HFFc6 (cell line): ENCODE data around the gene SPSB4. TPM values are rescaled to one million over a fixed set of nuclear protein-coding genes. Genes with fewer than 3 reads are reported as not detected.

ENCODE experiments used
- DNase-seq: peaks from one replicate; pipeline ENCODE4 v3.0.0-alpha.2; 2018
- H3K27ac Mint-ChIP-seq: 2 replicates; pipeline ENCODE4 v1.8.0; 2020; ENCODE audit warnings: mild to moderate bottlenecking, mixed read lengths
- H3K27me3 Mint-ChIP-seq: 2 replicates; pipeline ENCODE4 v1.8.0; 2021; ENCODE audit warnings: mild to moderate bottlenecking, moderate library complexity, mixed read lengths; ENCODE audit not compliant: insufficient read depth
- H3K36me3 Mint-ChIP-seq: 2 replicates; pipeline ENCODE4 v1.8.0; 2021; ENCODE audit warnings: low read depth, mixed read lengths
- H3K4me1 Mint-ChIP-seq: 2 replicates; pipeline ENCODE4 v1.8.0; 2020; ENCODE audit warnings: low read depth, mixed read lengths
- H3K4me3 Mint-ChIP-seq: 2 replicates; pipeline ENCODE4 v1.8.0; 2020; ENCODE audit warnings: mild to moderate bottlenecking, moderate library complexity, mixed read lengths
- H3K9me3 Mint-ChIP-seq: 2 replicates; pipeline ENCODE4 v1.8.0; 2020; ENCODE audit warnings: mild to moderate bottlenecking, mixed read lengths
- CTCF ChIP-seq: fragments of 200-600 bp; sonication (generic); IDR thresholded peaks from 2 replicates; pipeline ENCODE4 v1.5.0; 2021; ENCODE audit warnings: antibody characterized with exemption, mild to moderate bottlenecking
- total RNA-seq, 6 experiments: library from RNA; stranded (reverse); fragmentation: NEBNext Ultra II Directional; extraction: Animal tissue kit (Norgen Biotek cat#: 25700); gene quantifications; 2 replicates in 1 of 6; 3 replicates in 5 of 6; pipeline ENCODE4 v1.2.3, GENCODE V29; 2021

SPSB4 gene
- total RNA-seq, 6 experiments from 2014 or later, result not detected

- Mint-ChIP-seq H3K27me3 (peaks cover 25% of the 10 kb centered on the region), H3K4me1 (no peaks in the 10 kb centered on the region), H3K4me3 (no peak overlapping the region), H3K9me3 (peaks cover 5% of the 10 kb centered on the region; the same call in 1 of the 2 replicates), H3K36me3 (no peaks in the 10 kb centered on the region), H3K27ac (no peak overlapping the region)
- peak; percentile 80 for DNase-seq
- peak; percentile 89 for TF ChIP-seq CTCF
Measured at GRCh38 chr3:141105828-141106628, 54.9 kb downstream of the SPSB4 start.

- Mint-ChIP-seq H3K9me3 (peaks cover 5% of the 10 kb centered on the region; the same call in 1 of the 2 replicates), H3K27me3 (peaks cover 25% of the 10 kb centered on the region), H3K27ac (no peak overlapping the region), H3K4me3 (no peak overlapping the region), H3K4me1 (no peaks in the 10 kb centered on the region), H3K36me3 (no peaks in the 10 kb centered on the region)
- no peak for DNase-seq
- no peak for TF ChIP-seq CTCF
Measured at GRCh38 chr3:141106842-141107241, 55.7 kb downstream of the SPSB4 start.

GRCh38 chr3:141108039-141108438 lies 56.9 kb downstream of the SPSB4 start:
- Mint-ChIP-seq H3K9me3 (peaks cover 5% of the 10 kb centered on the region; the same call in 1 of the 2 replicates), H3K36me3 (no peaks in the 10 kb centered on the region), H3K4me3 (no peak overlapping the region), H3K27me3 (peaks cover 18% of the 10 kb centered on the region), H3K27ac (no peak overlapping the region), H3K4me1 (no peaks in the 10 kb centered on the region)
- DNase-seq, result no peak
- TF ChIP-seq CTCF, result no peak

- H3K27me3 Mint-ChIP-seq, result peaks cover 10% of the 10 kb centered on the region
- H3K4me1 Mint-ChIP-seq, result no peaks in the 10 kb centered on the region
- no peak for DNase-seq
- TF ChIP-seq CTCF, result no peak
- no peaks in the 10 kb centered on the region for H3K36me3 Mint-ChIP-seq
- H3K9me3 Mint-ChIP-seq, result peaks cover 5% of the 10 kb centered on the region; the same call in 1 of the 2 replicates
- H3K4me3 Mint-ChIP-seq, result no peak overlapping the region
- H3K27ac Mint-ChIP-seq, result no peak overlapping the region
Measured at GRCh38 chr3:141109751-141110150, 58.6 kb downstream of the SPSB4 start.

GRCh38 chr3:141110322-141110721 lies 59.2 kb downstream of the SPSB4 start:
- no peak overlapping the region for H3K27ac Mint-ChIP-seq
- no peak for TF ChIP-seq CTCF
- no peak for DNase-seq
- no peak overlapping the region for H3K4me3 Mint-ChIP-seq
- peaks cover 10% of the 10 kb centered on the region for H3K27me3 Mint-ChIP-seq
- no peaks in the 10 kb centered on the region for H3K36me3 Mint-ChIP-seq
- H3K4me1 Mint-ChIP-seq, result no peaks in the 10 kb centered on the region
- H3K9me3 Mint-ChIP-seq, result peaks cover 5% of the 10 kb centered on the region; the same call in 1 of the 2 replicates
